ENCODE data around the gene DNAJA4. TPM values are rescaled to one million over a fixed set of nuclear protein-coding genes. Genes with fewer than 3 reads are reported as not detected.

The DNAJA4 gene
- total and polyA plus RNA-seq, 2 of the 8 experiments (the other 6 are each of a cell fraction or from before 2014, with no cell fraction given) = 3.6 to 6.2 TPM

- no peak overlapping the region for H3K4ac ChIP-seq (replicated peaks; ENCODE audit: insufficient read length, low read depth, low read length)
- no peaks in the 10 kb centered on the region for H3K79me2 ChIP-seq (ENCODE audit: control insufficient read depth in 1 of 2, insufficient read depth in 2 of 2, low read length in 2 of 2)
- H3K36me3 ChIP-seq (ENCODE audit: control insufficient read depth in 2 of 4, insufficient read depth in 4 of 4, low read length in 3 of 4) = no peaks in the 10 kb centered on the region
- no peak for FAIRE-seq
- no peak overlapping the region for H3K9ac ChIP-seq (replicated peaks in 1 of 4; ENCODE audit: extremely low read depth in 1 of 4, low read depth in 3 of 4, low read length in 3 of 4)
- no peaks in the 10 kb centered on the region for H4K20me1 ChIP-seq (replicated peaks in 1 of 2; ENCODE audit: control insufficient read depth in 1 of 2, insufficient read depth in 2 of 2, low read length in 2 of 2)
- H4K91ac ChIP-seq (replicated peaks; ENCODE audit: insufficient read length, low read length) = no peak overlapping the region
- CTCF ChIA-PET (ENCODE audit: partially characterized antibody) = interaction anchor here (0.8 to 11.4 kb wide), 3 partner anchors 11 to 127 kb away, joined by 3 to 48 read pairs (median 31); no protein-coding TSS in a partner anchor
- no peak overlapping the region for H3K27ac ChIP-seq (ENCODE audit: low read depth, low read length)
- H3K56ac ChIP-seq (replicated peaks; ENCODE audit: insufficient read length, low read depth, low read length) = no peak overlapping the region
- no peak overlapping the region for H2BK20ac ChIP-seq (ENCODE audit: low read length)
- H4K8ac ChIP-seq (ENCODE audit: extremely low read depth, insufficient read depth, low read length) = no peak overlapping the region; the same call in 1 of the 2 replicates
- H2AFZ ChIP-seq (ENCODE audit: low read length) = no peak overlapping the region
- H3K18ac ChIP-seq (ENCODE audit: extremely low read depth, low read length) = no peak overlapping the region
- no peak overlapping the region for H3K4me3 ChIP-seq (ENCODE audit: extremely low read depth in 1 of 4, insufficient read depth in 2 of 4, low read depth in 3 of 4, low read length in 4 of 4)
- H3K4me1 ChIP-seq (replicated peaks in 1 of 4; ENCODE audit: control insufficient read depth in 3 of 4, insufficient read depth in 4 of 4, low read length in 3 of 4) = peaks cover 2 to 9% (median 7%) of the 10 kb centered on the region in 4 experiments
- H3K27me3 ChIP-seq (replicated peaks in 1 of 4; ENCODE audit: control insufficient read depth in 3 of 4, extremely low read depth in 1 of 4, insufficient read depth in 3 of 4, low read length in 3 of 4) = no peaks in the 10 kb centered on the region
- no peak for DNase-seq (ENCODE audit: low read depth in 1 of 2, low spot score in 2 of 2)
- no peak overlapping the region; the same call in 1 of the 2 replicates for H2BK12ac ChIP-seq (ENCODE audit: low read depth, low read length)
- H3K79me1 ChIP-seq (ENCODE audit: low read depth, low read length) = no peaks in the 10 kb centered on the region
- H2AK5ac ChIP-seq (ENCODE audit: low read depth, low read length) = peak overlapping the region; percentile 12; the same call in 1 of the 2 replicates
- no peak overlapping the region for H2BK5ac ChIP-seq (ENCODE audit: low read depth, low read length)
- H3K14ac ChIP-seq (ENCODE audit: insufficient read length) = no peak overlapping the region
- no peak overlapping the region for H4K5ac ChIP-seq (ENCODE audit: insufficient read length, low read depth, low read length)
- 0 out of 2 replicates have a peak overlapping the region, but pooled peaks have one; percentile 41 for H2BK15ac ChIP-seq (ENCODE audit: low read length)
- no peaks in the 10 kb centered on the region for H3K9me3 ChIP-seq (ENCODE audit: insufficient read depth in 2 of 2, low read depth in 1 of 2, low read length in 1 of 2)
- POLR2A ChIA-PET (ENCODE audit: partially characterized antibody) = no interaction called here
- no peak overlapping the region for H2BK120ac ChIP-seq (replicated peaks; ENCODE audit: low read depth, low read length)
- H3K23me2 ChIP-seq (ENCODE audit: low read depth, low read length) = no peaks in the 10 kb centered on the region
- no peak overlapping the region for H3K23ac ChIP-seq (ENCODE audit: insufficient read length)
- WGBS, 2 experiments (ENCODE audit: extremely low coverage in 1 of 2, insufficient coverage in 1 of 2, insufficient read length in 1 of 2, insufficient replicate concordance in 2 of 2, low coverage in 1 of 2, low lambda C conversion rate in 2 of 2, missing lambda C conversion rate in 1 of 2) = 87% methylated on average over 14 of the region's 17 CpGs; no CpG with 5 or more reads in 1 of the 2 experiments
- H3K4me2 ChIP-seq (ENCODE audit: insufficient read depth in 1 of 2, low read depth in 2 of 2, low read length in 2 of 2) = no peak overlapping the region
- TF ChIP-seq NRF1 (IDR thresholded peaks at IDR 0.05; ENCODE audit: low read depth, low read length) (no peak), BACH1 (IDR thresholded peaks at IDR 0.05; ENCODE audit: low read length) (no peak), MAFK (IDR thresholded peaks at IDR 0.05; ENCODE audit: low read depth, low read length) (no peak), CTCF (IDR thresholded peaks at IDR 0.05; ENCODE audit: control extremely low read depth in 1 of 3, insufficient read depth in 1 of 3, low read depth in 1 of 3, low read length in 3 of 3) (no peak), ATF2 (IDR thresholded peaks at IDR 0.05; ENCODE audit: low read length) (no peak), POLR2A (IDR thresholded peaks at IDR 0.05; ENCODE audit: control extremely low read depth in 1 of 2, low read depth in 2 of 2, low read length in 2 of 2) (no peak), ASH2L (IDR thresholded peaks at IDR 0.05; ENCODE audit: low read length) (no peak)
These were observed 34.6 kb upstream of the DNAJA4 start for GRCh38 chr15:78229431-78230406.
